Cardiac septum (tissue), 1 donor: ENCODE measurements around the gene PRPF6. TPM values are rescaled to one million over a fixed set of nuclear protein-coding genes. Genes with fewer than 3 reads are reported as not detected.
"Not testable (repeated sequence)": the region's sequence is repeated elsewhere in the genome, so short reads cannot be mapped to it uniquely, and the experiment has no call there.

ENCODE experiments used
- DNase-seq: peaks from one replicate; pipeline ENCODE4 v3.0.0-alpha.2; 2020; ENCODE audit warnings: low spot score
- intact Hi-C: fragments of 100-400 bp; cut with DNase I; formaldehyde crosslinking; loops from one replicate; pipeline ENCODE4 v1.14.0; 2022
- total RNA-seq: library from RNA; stranded (reverse); fragmentation: NEBNext Ultra II Directional; extraction: Animal tissue kit (Norgen Biotek cat#: 25700); gene quantifications from one replicate; pipeline ENCODE4 v1.2.1, GENCODE V29; 2021
- donor health status: DM: no; HTN: no; CAD: no.

The PRPF6 gene
- total RNA-seq, 1 donor from 2014 or later = 47.5 TPM

- intact Hi-C loops = no loop called here
- no peak for DNase-seq
Measured at GRCh38 chr20:63982937-63983336, 2.0 kb downstream of the PRPF6 start.

GRCh38 chr20:64000906-64001305, 20.0 kb downstream of the PRPF6 start:
- intact Hi-C loops = no loop called here
- no peak for DNase-seq

GRCh38 chr20:64001607-64002011, 20.7 kb downstream of the PRPF6 start:
- no peak for DNase-seq
- intact Hi-C loops = no loop called here

- intact Hi-C loops = no loop called here
Measured at GRCh38 chr20:64003960-64004725, 23.2 kb downstream of the PRPF6 start.

GRCh38 chr20:64005394-64005793, 24.5 kb downstream of the PRPF6 start:
- DNase-seq = no peak
- intact Hi-C loops = no loop called here

More at GRCh38 chr20:64003960-64004725, 23.2 kb downstream of the PRPF6 start:
- DNase-seq = no peak

GRCh38 chr20:64006490-64006889, 25.6 kb downstream of the PRPF6 start:
- intact Hi-C loops = no loop called here
- DNase-seq = no peak

GRCh38 chr20:64006902-64007301, 26.0 kb downstream of the PRPF6 start:
- DNase-seq = no peak
- intact Hi-C loops = no loop called here

- intact Hi-C loops = no loop called here
- no peak for DNase-seq
Measured at GRCh38 chr20:64009811-64010387, 29.0 kb downstream of the PRPF6 start.

GRCh38 chr20:64010711-64011237, 29.8 kb downstream of the PRPF6 start:
- intact Hi-C loops = no loop called here

GRCh38 chr20:64011366-64011779, 30.4 kb downstream of the PRPF6 start:
- intact Hi-C loops = no loop called here
- no peak for DNase-seq

More at GRCh38 chr20:64010711-64011237, 29.8 kb downstream of the PRPF6 start:
- no peak for DNase-seq

GRCh38 chr20:64012385-64013154, 31.6 kb downstream of the PRPF6 start:
- DNase-seq, intact Hi-C loops: not testable (repeated sequence)

GRCh38 chr20:64015635-64016034, 34.7 kb downstream of the PRPF6 start:
- intact Hi-C loops = no loop called here
- no peak for DNase-seq

- intact Hi-C loops = no loop called here
- DNase-seq = no peak
Measured at GRCh38 chr20:64021124-64021975, 40.4 kb downstream of the PRPF6 start.

GRCh38 chr20:64022671-64023360, 41.9 kb downstream of the PRPF6 start:
- DNase-seq = no peak
- intact Hi-C loops = no loop called here

GRCh38 chr20:64023361-64024140, 42.6 kb downstream of the PRPF6 start:
- DNase-seq = no peak
- intact Hi-C loops = no loop called here

- DNase-seq = no peak
- intact Hi-C loops = no loop called here
Measured at GRCh38 chr20:64024141-64024990, 43.4 kb downstream of the PRPF6 start.
